OCI-LY1 (cell line): ENCODE measurements around the gene ZFP92.

Experiments
- EZH2 ChIP-seq: fragments of 200-600 bp; sonication (generic), shearing (Covaris generic); IDR thresholded peaks from 2 replicates; pipeline ENCODE4 v1.8.0; 2017; ENCODE audit warnings: borderline replicate concordance, mixed run types, mild to moderate bottlenecking, antibody characterized with exemption, low read length, moderate library complexity, mixed read lengths
- TF ChIP-seq, protein P1 (sequence below): fragments of 200-600 bp; sonication (generic), shearing (Covaris generic); IDR thresholded peaks from 2 replicates; pipeline ENCODE4 v1.5.1; 2017; ENCODE audit warnings: mild to moderate bottlenecking, antibody characterized with exemption, low read length, moderate library complexity, mixed read lengths

GRCh38 chrX:153439977-153440376 lies 28.7 kb downstream of the ZFP92 start:
- TF ChIP-seq, protein P1, sequence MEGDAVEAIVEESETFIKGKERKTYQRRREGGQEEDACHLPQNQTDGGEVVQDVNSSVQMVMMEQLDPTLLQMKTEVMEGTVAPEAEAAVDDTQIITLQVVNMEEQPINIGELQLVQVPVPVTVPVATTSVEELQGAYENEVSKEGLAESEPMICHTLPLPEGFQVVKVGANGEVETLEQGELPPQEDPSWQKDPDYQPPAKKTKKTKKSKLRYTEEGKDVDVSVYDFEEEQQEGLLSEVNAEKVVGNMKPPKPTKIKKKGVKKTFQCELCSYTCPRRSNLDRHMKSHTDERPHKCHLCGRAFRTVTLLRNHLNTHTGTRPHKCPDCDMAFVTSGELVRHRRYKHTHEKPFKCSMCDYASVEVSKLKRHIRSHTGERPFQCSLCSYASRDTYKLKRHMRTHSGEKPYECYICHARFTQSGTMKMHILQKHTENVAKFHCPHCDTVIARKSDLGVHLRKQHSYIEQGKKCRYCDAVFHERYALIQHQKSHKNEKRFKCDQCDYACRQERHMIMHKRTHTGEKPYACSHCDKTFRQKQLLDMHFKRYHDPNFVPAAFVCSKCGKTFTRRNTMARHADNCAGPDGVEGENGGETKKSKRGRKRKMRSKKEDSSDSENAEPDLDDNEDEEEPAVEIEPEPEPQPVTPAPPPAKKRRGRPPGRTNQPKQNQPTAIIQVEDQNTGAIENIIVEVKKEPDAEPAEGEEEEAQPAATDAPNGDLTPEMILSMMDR = no peak
- TF ChIP-seq EZH2 = no peak
